ENCODE data around the gene RNF207. TPM values are rescaled to one million over a fixed set of nuclear protein-coding genes. Genes with fewer than 3 reads are reported as not detected.

RNF207 gene
- total RNA-seq, 3 donors from 2014 or later: 35.4 to 63.9 (median 35.9) TPM

DNA sequence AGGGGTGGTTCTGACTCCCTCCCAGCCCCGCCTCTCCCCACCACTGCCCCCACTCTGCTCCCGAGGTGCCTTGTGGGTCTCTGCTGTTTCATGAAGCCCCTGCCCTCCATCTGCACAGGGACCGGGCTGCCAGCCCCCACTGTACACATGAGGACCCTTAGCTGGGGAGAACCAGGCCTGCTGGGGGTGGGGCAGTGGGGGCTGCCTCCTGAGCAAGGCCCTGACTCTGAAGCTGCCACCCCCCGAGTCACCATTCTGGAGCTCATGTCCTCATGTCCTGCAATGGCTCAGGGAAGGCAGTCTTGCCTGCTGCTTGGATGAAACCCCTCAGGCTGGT, 46.4 kb downstream of the RNF207 start:
- no peak overlapping the region for H3K4me3 ChIP-seq
- intact Hi-C loops (cut with DNase I, micrococcal nuclease): no loop called here
- DNase-seq: peak in 1 of 3 donors; percentile 33
- no peaks in the 10 kb centered on the region for H3K36me3 ChIP-seq (ENCODE audit: low read depth)
- H3K9me3 ChIP-seq: no peaks in the 10 kb centered on the region
- no peaks in the 10 kb centered on the region for H3K4me1 ChIP-seq (ENCODE audit: low read depth)
- TF ChIP-seq, protein P1, sequence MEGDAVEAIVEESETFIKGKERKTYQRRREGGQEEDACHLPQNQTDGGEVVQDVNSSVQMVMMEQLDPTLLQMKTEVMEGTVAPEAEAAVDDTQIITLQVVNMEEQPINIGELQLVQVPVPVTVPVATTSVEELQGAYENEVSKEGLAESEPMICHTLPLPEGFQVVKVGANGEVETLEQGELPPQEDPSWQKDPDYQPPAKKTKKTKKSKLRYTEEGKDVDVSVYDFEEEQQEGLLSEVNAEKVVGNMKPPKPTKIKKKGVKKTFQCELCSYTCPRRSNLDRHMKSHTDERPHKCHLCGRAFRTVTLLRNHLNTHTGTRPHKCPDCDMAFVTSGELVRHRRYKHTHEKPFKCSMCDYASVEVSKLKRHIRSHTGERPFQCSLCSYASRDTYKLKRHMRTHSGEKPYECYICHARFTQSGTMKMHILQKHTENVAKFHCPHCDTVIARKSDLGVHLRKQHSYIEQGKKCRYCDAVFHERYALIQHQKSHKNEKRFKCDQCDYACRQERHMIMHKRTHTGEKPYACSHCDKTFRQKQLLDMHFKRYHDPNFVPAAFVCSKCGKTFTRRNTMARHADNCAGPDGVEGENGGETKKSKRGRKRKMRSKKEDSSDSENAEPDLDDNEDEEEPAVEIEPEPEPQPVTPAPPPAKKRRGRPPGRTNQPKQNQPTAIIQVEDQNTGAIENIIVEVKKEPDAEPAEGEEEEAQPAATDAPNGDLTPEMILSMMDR (IDR thresholded peaks at IDR 0.05): no peak
- no peak for ATAC-seq

DNA sequence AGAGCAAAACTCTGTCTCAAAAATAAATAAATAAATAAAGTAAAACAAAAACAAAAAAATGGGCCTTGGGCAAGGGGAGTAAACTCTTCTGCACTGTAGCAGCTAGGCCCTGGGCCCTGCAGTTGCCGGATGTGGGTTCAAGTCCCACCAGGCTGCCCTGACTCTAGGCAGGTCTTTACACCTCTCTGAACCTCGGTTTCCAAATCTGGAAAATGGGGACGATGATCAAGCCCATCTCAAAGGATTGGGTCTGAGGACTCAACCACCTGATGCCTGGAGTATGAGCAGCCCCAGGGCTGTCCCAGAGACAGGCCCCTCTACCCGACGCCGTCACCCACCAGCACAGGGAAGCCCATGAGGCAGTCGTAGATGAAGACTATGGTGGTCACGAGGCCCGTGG, 47.5 kb downstream of the RNF207 start:
- DNase-seq (no peak), ATAC-seq (no peak)
- no peaks in the 10 kb centered on the region for H3K9me3 ChIP-seq
- TF ChIP-seq, protein P1 (IDR thresholded peaks at IDR 0.05): no peak
- intact Hi-C loops (cut with DNase I, micrococcal nuclease): no loop called here
- no peaks in the 10 kb centered on the region for H3K4me1 ChIP-seq (ENCODE audit: low read depth)
- H3K36me3 ChIP-seq (ENCODE audit: low read depth): no peaks in the 10 kb centered on the region
- H3K4me3 ChIP-seq: no peak overlapping the region

- Histone ChIP-seq H3K4me1 (ENCODE audit: low read depth) (peaks cover 9% of the 10 kb centered on the region), H3K36me3 (ENCODE audit: low read depth) (no peaks in the 10 kb centered on the region), H3K4me3 (no peak overlapping the region), H3K9me3 (no peaks in the 10 kb centered on the region)
- intact Hi-C loops (cut with DNase I, micrococcal nuclease): no loop called here
- no peak for ATAC-seq
- TF ChIP-seq, protein P1 (IDR thresholded peaks at IDR 0.05): no peak
- no peak for DNase-seq
Measured at GRCh38 chr1:6254691-6255090, 48.8 kb downstream of the RNF207 start.

DNA sequence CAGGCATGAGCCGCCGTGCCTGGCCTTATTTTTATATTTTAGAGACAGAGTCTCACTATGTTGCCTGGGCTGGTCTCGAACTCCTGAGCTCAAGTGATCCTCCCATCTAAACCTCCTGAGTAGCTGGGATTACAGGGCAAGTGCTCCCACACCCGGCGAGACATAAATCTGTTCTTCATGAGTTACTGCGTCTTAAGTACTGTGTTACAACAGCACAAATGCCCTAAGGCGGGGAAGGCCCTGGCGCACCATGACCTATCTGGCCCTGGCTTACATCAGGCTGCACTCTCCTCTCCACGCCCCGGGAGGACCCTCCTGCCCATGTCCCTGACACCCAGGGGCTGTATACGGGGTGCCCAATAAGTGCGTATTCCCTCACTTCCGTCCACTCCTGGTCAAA, 50.7 kb downstream of the RNF207 start:
- intact Hi-C loops (cut with DNase I, micrococcal nuclease): no loop called here
- H3K4me1 ChIP-seq (ENCODE audit: low read depth): peaks cover 16% of the 10 kb centered on the region
- H3K4me3 ChIP-seq: no peak overlapping the region
- ATAC-seq (no peak), DNase-seq (no peak)
- no peaks in the 10 kb centered on the region for H3K36me3 ChIP-seq (ENCODE audit: low read depth)
- TF ChIP-seq, protein P1 (IDR thresholded peaks at IDR 0.05): no peak
- no peaks in the 10 kb centered on the region for H3K9me3 ChIP-seq

GRCh38 chr1:6257541-6258069, 51.7 kb downstream of the RNF207 start:
- H3K4me1 ChIP-seq (ENCODE audit: low read depth): peaks cover 16% of the 10 kb centered on the region
- no peak for ATAC-seq
- TF ChIP-seq, protein P1 (IDR thresholded peaks at IDR 0.05): no peak
- DNase-seq: no peak
- intact Hi-C loops (cut with DNase I, micrococcal nuclease): no loop called here
- no peaks in the 10 kb centered on the region for H3K36me3 ChIP-seq (ENCODE audit: low read depth)
- no peak overlapping the region for H3K4me3 ChIP-seq
- no peaks in the 10 kb centered on the region for H3K9me3 ChIP-seq

- ATAC-seq: peak; percentile 19
- DNase-seq: peak in 2 of 3 donors; percentile 66 to 70
- H3K4me3 ChIP-seq: no peak overlapping the region
- peaks cover 16% of the 10 kb centered on the region for H3K4me1 ChIP-seq (ENCODE audit: low read depth)
- H3K9me3 ChIP-seq: no peaks in the 10 kb centered on the region
- intact Hi-C loops (cut with DNase I, micrococcal nuclease): no loop called here
- no peaks in the 10 kb centered on the region for H3K36me3 ChIP-seq (ENCODE audit: low read depth)
- TF ChIP-seq, protein P1 (IDR thresholded peaks at IDR 0.05): no peak
Measured at GRCh38 chr1:6258675-6259074, 52.8 kb downstream of the RNF207 start.

Measured in mucosa of descending colon (tissue), 3 donors.